ENCODE results near the gene TLE3. TPM values are rescaled to one million over a fixed set of nuclear protein-coding genes. Genes with fewer than 3 reads are reported as not detected.
"Not testable (repeated sequence)": the region's sequence is repeated elsewhere in the genome, so short reads cannot be mapped to it uniquely, and the experiment has no call there.

The TLE3 gene
- total and polyA plus RNA-seq, 2 donors: 21.5 to 25.7 TPM

DNA sequence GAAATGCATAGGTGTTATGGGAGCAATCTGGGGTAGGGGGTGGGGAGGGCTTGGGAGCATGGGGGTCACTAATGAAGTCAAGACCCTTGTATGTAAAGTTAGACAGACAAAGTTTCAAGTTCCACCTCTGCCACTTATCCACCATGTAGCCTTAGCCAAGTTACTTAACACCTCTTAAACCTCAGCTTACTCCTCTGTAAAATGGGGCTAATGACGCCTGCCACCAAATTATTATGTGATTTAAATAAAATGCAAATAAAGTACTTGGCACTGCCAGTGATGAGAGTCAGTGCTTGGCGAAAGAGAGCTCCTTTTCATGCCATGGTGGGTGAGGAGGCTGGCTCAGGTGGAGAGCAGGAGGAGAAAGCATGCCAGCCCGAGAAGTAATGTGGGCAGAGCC is 18.6 kb upstream of the TLE3 start:
- H3K4me3 ChIP-seq (ENCODE audit: low read depth, low read length): no peak overlapping the region
- H3K27ac ChIP-seq (ENCODE audit: low read depth): no peak overlapping the region
- H3K4me1 ChIP-seq (ENCODE audit: insufficient read depth): no peaks in the 10 kb centered on the region
- no peak for DNase-seq (ENCODE audit: extremely low spot score)
- H3K36me3 ChIP-seq (ENCODE audit: insufficient read depth): no peaks in the 10 kb centered on the region
- 83% methylated on average over 3 of the region's 3 CpGs for WGBS

DNA sequence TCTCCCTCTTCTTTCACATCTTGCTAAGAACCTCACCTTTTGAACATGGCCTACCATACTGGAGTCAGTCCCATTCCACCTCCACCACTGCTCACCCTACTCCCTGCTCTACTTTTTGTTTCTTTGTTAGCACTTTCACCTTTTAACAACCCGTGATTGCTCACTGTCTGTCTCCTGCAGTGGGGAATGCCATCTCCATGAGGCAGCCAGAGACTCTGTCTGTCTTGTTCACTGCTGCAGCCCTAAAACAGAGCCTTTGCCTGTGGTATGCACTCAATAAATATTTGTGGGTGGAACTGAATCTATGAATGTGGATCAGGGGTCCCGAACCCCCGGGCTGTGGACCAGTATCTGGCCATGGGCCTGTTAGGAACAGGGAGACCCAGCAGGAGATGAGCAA is 16.5 kb upstream of the TLE3 start:
- no peak overlapping the region for H3K27ac ChIP-seq (ENCODE audit: low read depth)
- H3K4me3 ChIP-seq (ENCODE audit: low read depth, low read length): no peak overlapping the region
- no peaks in the 10 kb centered on the region for H3K4me1 ChIP-seq (ENCODE audit: insufficient read depth)
- no peaks in the 10 kb centered on the region for H3K36me3 ChIP-seq (ENCODE audit: insufficient read depth)
- no peak for DNase-seq (ENCODE audit: extremely low spot score)
- WGBS: 73% methylated on average over 3 of the region's 3 CpGs

DNA sequence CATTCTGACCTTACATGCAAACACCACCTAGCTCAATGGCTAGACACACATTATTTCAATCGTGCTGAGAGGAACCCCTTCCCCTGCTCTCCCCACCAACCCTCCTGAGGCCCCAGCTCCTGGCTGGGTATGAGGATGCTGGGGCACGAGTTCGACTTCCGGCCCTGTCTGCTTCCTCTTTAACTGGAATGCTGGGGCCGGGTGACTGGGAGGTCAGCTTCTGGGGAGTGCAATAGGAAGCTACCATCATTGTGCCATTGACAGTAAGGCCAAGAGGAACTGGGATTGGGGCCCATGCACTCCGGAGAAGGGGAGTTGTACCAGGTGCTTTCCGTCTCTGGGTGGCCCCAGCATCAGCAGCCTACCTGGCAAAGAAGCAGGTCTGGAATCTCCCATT is 15.6 kb upstream of the TLE3 start:
- 78% methylated on average over 7 of the region's 7 CpGs for WGBS
- no peak for DNase-seq (ENCODE audit: extremely low spot score)
- Histone ChIP-seq H3K4me1 (ENCODE audit: insufficient read depth) (no peaks in the 10 kb centered on the region), H3K27ac (ENCODE audit: low read depth) (no peak overlapping the region), H3K4me3 (ENCODE audit: low read depth, low read length) (no peak overlapping the region), H3K36me3 (ENCODE audit: insufficient read depth) (no peaks in the 10 kb centered on the region)

DNA sequence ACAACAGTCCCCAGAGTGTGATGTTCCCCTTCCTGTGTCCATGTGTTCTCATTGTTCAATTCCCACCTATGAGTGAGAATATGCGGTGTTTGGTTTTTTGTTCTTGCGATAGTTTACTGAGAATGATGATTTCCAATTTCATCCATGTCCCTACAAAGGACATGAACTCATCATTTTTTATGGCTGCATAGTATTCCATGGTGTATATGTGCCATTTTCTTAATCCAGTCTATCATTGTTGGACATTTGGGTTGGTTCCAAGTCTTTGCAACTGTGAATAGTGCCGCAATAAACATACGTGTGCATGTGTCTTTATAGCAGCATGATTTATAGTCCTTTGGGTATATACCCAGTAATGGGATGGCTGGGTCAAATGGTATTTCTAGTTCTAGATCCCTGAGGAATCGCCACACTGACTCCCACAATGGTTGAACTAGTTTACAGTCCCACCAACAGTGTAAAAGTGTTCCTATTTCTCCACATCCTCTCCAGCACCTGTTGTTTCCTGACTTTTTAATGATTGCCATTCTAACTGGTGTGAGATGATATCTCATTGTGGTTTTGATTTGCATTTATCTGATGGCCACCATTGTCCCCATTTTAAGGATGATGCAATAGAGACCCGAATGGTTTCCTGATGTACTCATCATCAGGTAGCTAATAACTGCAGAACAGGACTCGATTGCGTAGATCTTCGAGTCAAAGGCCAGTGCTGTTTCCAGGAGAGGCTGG is 15.0 kb upstream of the TLE3 start:
- WGBS: 80% methylated on average over 6 of the region's 9 CpGs
- not testable (repeated sequence) for H3K4me3 ChIP-seq (ENCODE audit: low read depth, low read length); H3K36me3 ChIP-seq (ENCODE audit: insufficient read depth); H3K4me1 ChIP-seq (ENCODE audit: insufficient read depth); H3K27ac ChIP-seq (ENCODE audit: low read depth); DNase-seq (ENCODE audit: extremely low spot score)

DNA sequence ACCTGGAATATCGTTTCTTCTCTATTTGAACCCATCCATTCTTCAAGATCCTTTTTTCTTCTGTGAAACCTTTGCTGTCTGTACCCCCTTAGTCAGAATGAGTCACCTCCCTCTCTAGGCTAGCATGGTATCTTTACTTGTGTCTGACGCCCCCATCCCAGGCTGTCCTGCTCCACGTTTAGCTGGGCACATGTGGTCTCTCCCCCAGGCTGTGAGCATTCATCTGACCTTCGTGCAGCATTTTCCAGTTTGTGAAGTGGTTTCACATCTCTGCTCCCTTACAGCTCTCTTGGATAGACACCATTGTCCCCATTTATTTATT is 14.3 kb upstream of the TLE3 start:
- WGBS: 42% methylated on average over 4 of the region's 4 CpGs
- no peak overlapping the region for H3K4me3 ChIP-seq (ENCODE audit: low read depth, low read length)

GRCh38 chr15:70111203-70112073 is 13.7 kb upstream of the TLE3 start:
- Histone ChIP-seq H3K4me3 (ENCODE audit: low read depth, low read length) (no peak overlapping the region), H3K27ac (ENCODE audit: low read depth) (no peak overlapping the region)

More for the DNA sequence above, 14.3 kb upstream of the TLE3 start:
- H3K4me1 ChIP-seq (ENCODE audit: insufficient read depth): no peaks in the 10 kb centered on the region
- no peak overlapping the region for H3K27ac ChIP-seq (ENCODE audit: low read depth)
- no peak for DNase-seq (ENCODE audit: extremely low spot score)
- H3K36me3 ChIP-seq (ENCODE audit: insufficient read depth): no peaks in the 10 kb centered on the region

GRCh38 chr15:70109978-70110377 is 12.3 kb upstream of the TLE3 start:
- no peak for DNase-seq (ENCODE audit: extremely low spot score)

More at GRCh38 chr15:70111203-70112073, 13.7 kb upstream of the TLE3 start:
- no peaks in the 10 kb centered on the region for H3K4me1 ChIP-seq (ENCODE audit: insufficient read depth)
- DNase-seq (ENCODE audit: extremely low spot score): no peak
- no peaks in the 10 kb centered on the region for H3K36me3 ChIP-seq (ENCODE audit: insufficient read depth)
- WGBS: 22% methylated on average over 8 of the region's 8 CpGs

GRCh38 chr15:70109531-70109930 is 11.8 kb upstream of the TLE3 start:
- DNase-seq (ENCODE audit: extremely low spot score): no peak
- H3K27ac ChIP-seq (ENCODE audit: low read depth): no peak overlapping the region
- 92% methylated on average over 3 of the region's 3 CpGs for WGBS
- no peak overlapping the region for H3K4me3 ChIP-seq (ENCODE audit: low read depth, low read length)
- no peaks in the 10 kb centered on the region for H3K4me1 ChIP-seq (ENCODE audit: insufficient read depth)
- H3K36me3 ChIP-seq (ENCODE audit: insufficient read depth): no peaks in the 10 kb centered on the region

More at GRCh38 chr15:70109978-70110377, 12.3 kb upstream of the TLE3 start:
- H3K27ac ChIP-seq (ENCODE audit: low read depth): no peak overlapping the region
- H3K4me3 ChIP-seq (ENCODE audit: low read depth, low read length): no peak overlapping the region
- WGBS: 95% methylated on average over 2 of the region's 2 CpGs
- no peaks in the 10 kb centered on the region for H3K4me1 ChIP-seq (ENCODE audit: insufficient read depth)
- H3K36me3 ChIP-seq (ENCODE audit: insufficient read depth): no peaks in the 10 kb centered on the region

- Histone ChIP-seq H3K4me3 (ENCODE audit: low read depth, low read length) (no peak overlapping the region), H3K36me3 (ENCODE audit: insufficient read depth) (no peaks in the 10 kb centered on the region), H3K4me1 (ENCODE audit: insufficient read depth) (peaks cover 3% of the 10 kb centered on the region), H3K27ac (ENCODE audit: low read depth) (no peak overlapping the region)
- DNase-seq (ENCODE audit: extremely low spot score): no peak
- WGBS: 89% methylated on average over 7 of the region's 7 CpGs
Measured at GRCh38 chr15:70103880-70104626, 6.3 kb upstream of the TLE3 start.

DNA sequence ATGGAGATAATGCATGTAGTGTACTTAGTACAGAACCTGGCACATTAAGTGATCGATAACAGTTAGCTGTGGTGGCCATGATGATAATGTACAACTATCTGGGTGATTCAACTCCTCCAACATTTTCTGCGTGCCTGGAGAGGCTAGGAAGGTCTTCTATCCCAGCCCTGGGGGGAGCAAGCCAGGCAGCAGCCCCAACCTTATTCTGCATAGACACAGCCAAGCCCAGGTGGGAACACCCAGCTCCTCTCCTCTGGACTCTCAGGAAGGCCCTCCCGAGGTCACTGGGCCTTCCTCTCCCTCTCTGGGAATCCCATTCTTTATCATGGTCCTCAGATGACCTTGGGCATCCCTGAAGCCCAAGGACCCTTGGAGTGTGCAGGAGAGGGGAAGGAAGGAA is 5.1 kb upstream of the TLE3 start:
- no peak overlapping the region for H3K27ac ChIP-seq (ENCODE audit: low read depth)
- peaks cover 3% of the 10 kb centered on the region for H3K4me1 ChIP-seq (ENCODE audit: insufficient read depth)
- WGBS: 90% methylated on average over 3 of the region's 3 CpGs
- no peak overlapping the region for H3K4me3 ChIP-seq (ENCODE audit: low read depth, low read length)
- no peak for DNase-seq (ENCODE audit: extremely low spot score)
- H3K36me3 ChIP-seq (ENCODE audit: insufficient read depth): no peaks in the 10 kb centered on the region

- 13% methylated on average over 12 of the region's 12 CpGs for WGBS
Measured at GRCh38 chr15:70101459-70102113, 3.9 kb upstream of the TLE3 start.

DNA sequence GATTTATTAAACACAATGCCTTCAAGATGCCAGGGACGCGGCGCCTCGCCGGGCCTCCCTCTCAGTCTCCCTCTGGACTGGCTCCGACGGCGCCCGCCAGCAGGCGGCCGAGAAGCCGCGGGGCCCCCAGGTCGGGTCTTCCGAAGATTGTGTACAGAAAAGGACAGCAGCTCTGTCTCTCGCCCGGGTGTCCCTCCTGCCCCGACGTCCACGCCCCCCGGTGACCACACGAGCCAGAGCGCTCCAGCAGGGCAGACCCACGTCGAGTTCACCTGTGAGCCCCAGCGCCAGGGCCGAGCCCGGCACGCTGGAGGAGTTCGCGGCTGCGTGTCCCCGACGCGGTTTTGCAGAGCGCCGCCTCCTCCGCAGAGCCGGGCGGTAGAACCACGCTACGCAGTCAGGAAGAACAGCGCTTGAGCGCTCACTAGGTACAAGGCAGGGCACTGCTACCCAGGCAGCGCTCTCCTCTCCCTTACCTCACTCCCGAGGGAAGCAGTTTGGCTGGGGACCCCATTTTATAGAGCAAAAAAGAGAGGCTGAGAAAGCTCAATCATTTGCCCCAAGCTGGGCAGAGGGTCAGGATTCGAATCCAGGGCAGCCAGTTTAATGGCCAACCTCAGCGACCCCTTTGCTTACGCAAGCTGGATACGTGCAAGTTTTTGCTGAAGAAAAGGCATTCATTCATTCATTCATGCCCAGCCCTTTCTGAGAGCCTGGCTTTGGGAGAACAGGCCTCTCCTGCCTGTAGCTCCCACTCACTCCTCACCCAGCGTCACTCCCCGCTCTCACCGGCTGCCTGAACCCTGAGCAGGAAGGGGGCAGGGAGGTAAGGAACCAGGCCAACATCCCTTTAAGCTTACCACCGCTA is 3.0 kb upstream of the TLE3 start:
- 6% methylated on average over 54 of the region's 54 CpGs for WGBS
- Histone ChIP-seq H3K4me3 (ENCODE audit: low read depth, low read length) (peak overlapping the region; percentile 12), H3K36me3 (ENCODE audit: insufficient read depth) (no peaks in the 10 kb centered on the region), H3K4me1 (ENCODE audit: insufficient read depth) (peaks cover 3% of the 10 kb centered on the region), H3K27ac (ENCODE audit: low read depth) (peak overlapping the region; percentile 3)
- no peak for DNase-seq (ENCODE audit: extremely low spot score)

More at GRCh38 chr15:70101459-70102113, 3.9 kb upstream of the TLE3 start:
- H3K4me1 ChIP-seq (ENCODE audit: insufficient read depth): peaks cover 3% of the 10 kb centered on the region
- H3K27ac ChIP-seq (ENCODE audit: low read depth): no peak overlapping the region
- H3K4me3 ChIP-seq (ENCODE audit: low read depth, low read length): no peak overlapping the region
- DNase-seq (ENCODE audit: extremely low spot score): no peak
- no peaks in the 10 kb centered on the region for H3K36me3 ChIP-seq (ENCODE audit: insufficient read depth)

Data from urinary bladder (tissue), 4 donors.